ENCODE data around the gene ZSCAN2.
"Not testable (repeated sequence)": the region's sequence is repeated elsewhere in the genome, so short reads cannot be mapped to it uniquely, and the experiment has no call there.

Gene ZSCAN2

GRCh38 chr15:84642640-84643039 is 41.8 kb downstream of the ZSCAN2 start:
- DNase-seq: not testable (repeated sequence)

- DNase-seq: no peak
These were observed 43.0 kb downstream of the ZSCAN2 start for GRCh38 chr15:84643838-84644237.

GRCh38 chr15:84645496-84645895 is 44.7 kb downstream of the ZSCAN2 start:
- DNase-seq: no peak

GRCh38 chr15:84645997-84646396 is 45.2 kb downstream of the ZSCAN2 start:
- no peak for DNase-seq

- DNase-seq: no peak
These were observed 46.9 kb downstream of the ZSCAN2 start for GRCh38 chr15:84647726-84648125.

GRCh38 chr15:84648539-84648938 is 47.7 kb downstream of the ZSCAN2 start:
- DNase-seq: no peak

GRCh38 chr15:84649706-84650105 is 48.9 kb downstream of the ZSCAN2 start:
- no peak for DNase-seq

- DNase-seq: no peak
These were observed 52.7 kb downstream of the ZSCAN2 start for GRCh38 chr15:84653584-84653909.

- DNase-seq: peak; percentile 96
These were observed 53.3 kb downstream of the ZSCAN2 start, which contains the start of gene WDR73 for GRCh38 chr15:84653910-84654688. Gene WDR73 (minus strand): TSS chr15:84654283. CDS start chr15:84654274, 9 bp downstream.

GRCh38 chr15:84654689-84655453 is 54.1 kb downstream of the ZSCAN2 start:
- peak; percentile 88 for DNase-seq

GRCh38 chr15:84656972-84657371 is 56.2 kb downstream of the ZSCAN2 start:
- no peak for DNase-seq

GRCh38 chr15:84657748-84658079 is 56.9 kb downstream of the ZSCAN2 start:
- DNase-seq: no peak

GRCh38 chr15:84658080-84658787 is 57.4 kb downstream of the ZSCAN2 start, which contains the start of gene NMB:
Gene NMB (minus strand): TSS chr15:84658199. CDS start chr15:84658152, 47 bp downstream.
- DNase-seq: peak; percentile 92

- DNase-seq: no peak
These were observed 58.1 kb downstream of the ZSCAN2 start for GRCh38 chr15:84658788-84659411.

- peak; percentile 59 for DNase-seq
These were observed 59.3 kb downstream of the ZSCAN2 start for GRCh38 chr15:84659904-84660781.

- DNase-seq: no peak
These were observed 60.2 kb downstream of the ZSCAN2 start for GRCh38 chr15:84661001-84661400.

GRCh38 chr15:84666373-84666772 is 65.6 kb downstream of the ZSCAN2 start:
- no peak for DNase-seq

GRCh38 chr15:84668221-84668982 is 67.6 kb downstream of the ZSCAN2 start:
- DNase-seq: no peak

- DNase-seq: no peak
These were observed 68.9 kb downstream of the ZSCAN2 start for GRCh38 chr15:84669726-84670125.

- no peak for DNase-seq
These were observed 70.4 kb downstream of the ZSCAN2 start for GRCh38 chr15:84671211-84671610.

Measured in NCI-H82 (cell line).